ENCODE results near the gene FUT8. TPM values are rescaled to one million over a fixed set of nuclear protein-coding genes. Genes with fewer than 3 reads are reported as not detected.

Gene FUT8
- total and polyA plus RNA-seq, 2 donors (not counting 1 experiment from before 2014, with no cell fraction given), result 13.2 to 91.8 TPM

DNA sequence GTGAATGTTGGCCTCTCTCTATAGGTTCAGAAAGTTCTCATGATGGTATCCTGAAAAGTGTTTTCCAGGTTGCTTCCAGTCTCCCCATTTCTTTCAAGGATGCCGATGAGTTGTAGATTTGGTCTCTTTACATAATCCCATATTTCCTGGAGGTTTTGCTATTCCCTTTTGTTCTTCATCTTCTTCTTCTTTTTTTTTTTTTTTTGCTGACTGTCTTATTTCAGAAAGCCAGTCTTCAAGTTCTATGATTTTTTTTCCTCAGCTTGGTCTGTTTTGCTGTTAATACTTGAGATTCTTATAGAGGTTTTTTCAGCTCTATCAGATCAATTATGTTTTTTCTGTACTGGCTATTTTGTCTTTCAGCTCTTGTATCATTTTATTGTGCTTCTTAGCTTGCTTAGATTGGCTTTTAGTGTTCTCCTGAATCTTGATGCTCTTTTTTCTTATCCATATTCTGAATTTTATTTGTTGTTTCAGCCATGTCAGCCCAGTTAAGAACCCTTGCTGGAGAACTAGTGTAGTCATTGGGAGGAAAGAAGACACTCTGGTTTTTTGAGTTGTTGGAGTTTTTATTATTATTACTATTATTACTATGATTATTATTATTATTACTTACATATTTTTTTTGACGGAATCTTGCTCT is 124.4 kb downstream of the FUT8 start:
- H3K79me2 ChIP-seq (ENCODE audit: control insufficient read depth, insufficient read depth, low read length), result peaks cover 88% of the 10 kb centered on the region

More for the DNA sequence above, 124.4 kb downstream of the FUT8 start:
- Histone ChIP-seq H3K4me1 (ENCODE audit: control insufficient read depth in 2 of 2, insufficient read depth in 2 of 2, low read length in 2 of 2) (peaks cover 0 to 2% of the 10 kb centered on the region in 2 donors), H3K27me3 (replicated peaks in 1 of 4; ENCODE audit: control extremely low read depth in 1 of 4, control insufficient read depth in 3 of 4, insufficient read depth in 4 of 4, low read length in 3 of 4) (no peaks in the 10 kb centered on the region), H3K36me3 (replicated peaks in 1 of 2; ENCODE audit: control extremely low read depth in 1 of 2, control insufficient read depth in 1 of 2, extremely low read depth in 1 of 2, insufficient read depth in 2 of 2, low read length in 1 of 2) (peaks cover 4 to 13% of the 10 kb centered on the region in 2 experiments), H2AFZ (ENCODE audit: insufficient read depth, low read depth, low read length, poor library complexity, severe bottlenecking) (no peak overlapping the region), H4K20me1 (ENCODE audit: control insufficient read depth, insufficient read depth, low read length, poor library complexity, severe bottlenecking) (peaks cover 31% of the 10 kb centered on the region), H3K4me3 (ENCODE audit: control extremely low read depth in 1 of 5, extremely low read depth in 1 of 5, insufficient read depth in 1 of 5, low read depth in 2 of 5, low read length in 4 of 5) (no peak overlapping the region), H3K4me2 (replicated peaks; ENCODE audit: low read depth, low read length, poor library complexity, severe bottlenecking) (no peak overlapping the region), H3K9ac (ENCODE audit: low read length) (no peak overlapping the region), H3K9me3 (ENCODE audit: control extremely low read depth in 1 of 3, control insufficient read depth in 2 of 3, insufficient read depth in 1 of 3, low read length in 2 of 3) (peaks cover 1 to 22% (median 10%) of the 10 kb centered on the region in 3 donors), H3K27ac (ENCODE audit: low read length in 2 of 2) (no peak overlapping the region)
- 100% methylated on average over 1 of the region's 2 CpGs for WGBS (ENCODE audit: insufficient coverage)
- POLR2A ChIA-PET, result interaction anchor here (0.6 kb wide), 1 partner anchor 242 kb away, joined by 3 read pairs; no protein-coding TSS in a partner anchor
- no peaks in the 10 kb centered on the region for H3K9me3 Mint-ChIP-seq (ENCODE audit: insufficient read depth)
- peaks cover 3% of the 10 kb centered on the region for H3K4me1 Mint-ChIP-seq
- ATAC-seq (ENCODE audit: low read depth) (no peak), DNase-seq (no peak)
- H3K27ac Mint-ChIP-seq, result no peak overlapping the region
- H3K4me3 Mint-ChIP-seq, result no peak overlapping the region
- no peak for TF ChIP-seq CTCF (IDR thresholded peaks at IDR 0.05)
- no peak for TF ChIP-seq EZH2 (IDR thresholded peaks at IDR 0.05; ENCODE audit: borderline replicate concordance, insufficient read depth, low read depth, low read length, poor library complexity, severe bottlenecking)
- no peaks in the 10 kb centered on the region for H3K27me3 Mint-ChIP-seq
- CTCF ChIA-PET, result interaction anchor here (0.6 kb wide), 2 partner anchors 322 to 520 kb away, joined by 3 to 4 read pairs; no protein-coding TSS in a partner anchor
- intact Hi-C loops (cut with micrococcal nuclease), result no loop called here
